K562 (cell line): ENCODE measurements around the gene RACGAP1. TPM values are rescaled to one million over a fixed set of nuclear protein-coding genes. Genes with fewer than 3 reads are reported as not detected.

Source experiments
- polyA plus RNA-seq, 8 experiments: library from polyadenylated mRNA; depleted of rRNA in 4 of 8; stranded (reverse) in 5 of 8; unstranded in 3 of 8; fragments of >200 nt; fragmentation: Nextera tagmentation in 2 of 8; fragmentation: Illumina TruSeq in 1 of 8; extraction: Ambion mirVana in 2 of 8; extraction: Trizol in 1 of 8; gene quantifications; 2 replicates each; pipeline versions ENCODE4 v1.2.1 to v1.2.3, GENCODE V29; 2011 to 2014; ENCODE audit warnings: inconsistent platforms in 1 of 8, missing spikeins in 1 of 8
- total RNA-seq, 7 experiments: library from RNA; depleted of rRNA in 6 of 7; stranded (reverse); fragments of >200 nt in 6 of 7; fragmentation: Illumina TruSeq in 2 of 7; extraction: Trizol in 2 of 7; gene quantifications; 2 replicates each; pipeline versions ENCODE4 v1.2.1 to v1.2.3, GENCODE V29; 2011 to 2021; ENCODE audit warnings: low replicate concordance in 1 of 7

RACGAP1 gene
- total and polyA plus RNA-seq, 9 of the 15 experiments (the other 6 are each of a cell fraction or from before 2014, with no cell fraction given) = 56.4 to 92.9 (median 71.8) TPM

Other genes starting within 250 kb of the RACGAP1 start
Only the 7 nearest of the 11 such genes appear.
- gene AQP2, start 74.8 kb downstream of the RACGAP1 start, total RNA-seq (2014; rRNA removed) = not detected in 2 replicates
- gene AQP2, start 74.8 kb downstream of the RACGAP1 start, total RNA-seq (2014; rRNA removed; fragmentation: Illumina TruSeq; extraction: Trizol) = not detected in 2 replicates
- gene AQP2, start 74.8 kb downstream of the RACGAP1 start, total RNA-seq (2015; rRNA removed; fragmentation: Illumina TruSeq; extraction: Trizol) = not detected in 2 replicates
- not detected in 2 replicates for gene AQP2, start 74.8 kb downstream of the RACGAP1 start, total RNA-seq (2021)
- gene AQP2, start 74.8 kb downstream of the RACGAP1 start, polyA plus RNA-seq (2011; rRNA removed) = not detected in 2 replicates
- gene AQP2, start 74.8 kb downstream of the RACGAP1 start, polyA plus RNA-seq (2014; fragmentation: Illumina TruSeq; extraction: Trizol) = not detected in 2 replicates
- not detected for gene AQP2, start 74.8 kb downstream of the RACGAP1 start, polyA plus RNA-seq (2014; fragmentation: Nextera tagmentation; extraction: Ambion mirVana)
- not detected in 2 replicates for gene AQP2, start 74.8 kb downstream of the RACGAP1 start, polyA plus RNA-seq (2014; rRNA removed)
- not detected in 2 replicates for gene AQP5, start 63.6 kb downstream of the RACGAP1 start, total RNA-seq (2014; rRNA removed)
- not detected in 2 replicates for gene AQP5, start 63.6 kb downstream of the RACGAP1 start, total RNA-seq (2014; rRNA removed; fragmentation: Illumina TruSeq; extraction: Trizol)
- not detected in 2 replicates for gene AQP5, start 63.6 kb downstream of the RACGAP1 start, total RNA-seq (2015; rRNA removed; fragmentation: Illumina TruSeq; extraction: Trizol)
- not detected in 2 replicates for gene AQP5, start 63.6 kb downstream of the RACGAP1 start, total RNA-seq (2021)
- not detected in 2 replicates for gene AQP5, start 63.6 kb downstream of the RACGAP1 start, polyA plus RNA-seq (2011; rRNA removed)
- gene AQP5, start 63.6 kb downstream of the RACGAP1 start, polyA plus RNA-seq (2014; fragmentation: Illumina TruSeq; extraction: Trizol) = not detected in 2 replicates
- gene AQP5, start 63.6 kb downstream of the RACGAP1 start, polyA plus RNA-seq (2014; fragmentation: Nextera tagmentation; extraction: Ambion mirVana) = not detected
- not detected in 2 replicates for gene AQP5, start 63.6 kb downstream of the RACGAP1 start, polyA plus RNA-seq (2014; rRNA removed)
- 0.05 TPM in 1 of 2 replicates, not detected in the other for gene AQP6, start 52.5 kb downstream of the RACGAP1 start, total RNA-seq (2014; rRNA removed)
- not detected in 2 replicates for gene AQP6, start 52.5 kb downstream of the RACGAP1 start, total RNA-seq (2014; rRNA removed; fragmentation: Illumina TruSeq; extraction: Trizol)
- gene AQP6, start 52.5 kb downstream of the RACGAP1 start, total RNA-seq (2015; rRNA removed; fragmentation: Illumina TruSeq; extraction: Trizol) = not detected in 2 replicates
- not detected in 2 replicates for gene AQP6, start 52.5 kb downstream of the RACGAP1 start, total RNA-seq (2021)
- gene AQP6, start 52.5 kb downstream of the RACGAP1 start, polyA plus RNA-seq (2011; rRNA removed) = not detected in 2 replicates
- not detected in 2 replicates for gene AQP6, start 52.5 kb downstream of the RACGAP1 start, polyA plus RNA-seq (2014; fragmentation: Illumina TruSeq; extraction: Trizol)
- gene AQP6, start 52.5 kb downstream of the RACGAP1 start, polyA plus RNA-seq (2014; fragmentation: Nextera tagmentation; extraction: Ambion mirVana) = not detected
- gene AQP6, start 52.5 kb downstream of the RACGAP1 start, polyA plus RNA-seq (2014; rRNA removed) = 0.12 TPM in 1 of 2 replicates, not detected in the other
- 0.45 and 0.69 TPM in 2 replicates for gene ASIC1, start 32.1 kb upstream of the RACGAP1 start, total RNA-seq (2014; rRNA removed)
- 0.15 and 0.22 TPM in 2 replicates for gene ASIC1, start 32.1 kb upstream of the RACGAP1 start, total RNA-seq (2014; rRNA removed; fragmentation: Illumina TruSeq; extraction: Trizol)
- gene ASIC1, start 32.1 kb upstream of the RACGAP1 start, total RNA-seq (2015; rRNA removed; fragmentation: Illumina TruSeq; extraction: Trizol) = 0.14 and 0.19 TPM in 2 replicates
- gene ASIC1, start 32.1 kb upstream of the RACGAP1 start, total RNA-seq (2021) = 1.2 TPM in 2 replicates
- 1.7 and 2.1 TPM in 2 replicates for gene ASIC1, start 32.1 kb upstream of the RACGAP1 start, polyA plus RNA-seq (2011; rRNA removed)
- 0.97 and 1.1 TPM in 2 replicates for gene ASIC1, start 32.1 kb upstream of the RACGAP1 start, polyA plus RNA-seq (2014; fragmentation: Illumina TruSeq; extraction: Trizol)
- gene ASIC1, start 32.1 kb upstream of the RACGAP1 start, polyA plus RNA-seq (2014; fragmentation: Nextera tagmentation; extraction: Ambion mirVana) = under 1 TPM; 0.01 to 0.17 TPM
- 0.81 and 1.2 TPM in 2 replicates for gene ASIC1, start 32.1 kb upstream of the RACGAP1 start, polyA plus RNA-seq (2014; rRNA removed)
- gene SMARCD1, start 59.8 kb upstream of the RACGAP1 start, total RNA-seq (2014; rRNA removed) = 65.3 and 98.3 TPM in 2 replicates
- gene SMARCD1, start 59.8 kb upstream of the RACGAP1 start, total RNA-seq (2014; rRNA removed; fragmentation: Illumina TruSeq; extraction: Trizol) = 43.8 and 47.5 TPM in 2 replicates
- gene SMARCD1, start 59.8 kb upstream of the RACGAP1 start, total RNA-seq (2015; rRNA removed; fragmentation: Illumina TruSeq; extraction: Trizol) = 45.8 and 47.5 TPM in 2 replicates
- 68.2 and 77.0 TPM in 2 replicates for gene SMARCD1, start 59.8 kb upstream of the RACGAP1 start, total RNA-seq (2021)
- gene SMARCD1, start 59.8 kb upstream of the RACGAP1 start, polyA plus RNA-seq (2011; rRNA removed) = 48.0 and 70.5 TPM in 2 replicates
- gene SMARCD1, start 59.8 kb upstream of the RACGAP1 start, polyA plus RNA-seq (2014; fragmentation: Illumina TruSeq; extraction: Trizol) = 85.6 and 91.7 TPM in 2 replicates
- gene SMARCD1, start 59.8 kb upstream of the RACGAP1 start, polyA plus RNA-seq (2014; fragmentation: Nextera tagmentation; extraction: Ambion mirVana) = 1 to 10 TPM in 1 of 2 experiments, under 1 TPM in 1; 0.86 to 1.5 TPM
- 49.1 and 51.3 TPM in 2 replicates for gene SMARCD1, start 59.8 kb upstream of the RACGAP1 start, polyA plus RNA-seq (2014; rRNA removed)
- gene GPD1, start 78.5 kb upstream of the RACGAP1 start, total RNA-seq (2014; rRNA removed) = 1.00 and 1.1 TPM in 2 replicates
- 0.35 and 0.47 TPM in 2 replicates for gene GPD1, start 78.5 kb upstream of the RACGAP1 start, total RNA-seq (2014; rRNA removed; fragmentation: Illumina TruSeq; extraction: Trizol)
- gene GPD1, start 78.5 kb upstream of the RACGAP1 start, total RNA-seq (2015; rRNA removed; fragmentation: Illumina TruSeq; extraction: Trizol) = 0.40 and 0.45 TPM in 2 replicates
- gene GPD1, start 78.5 kb upstream of the RACGAP1 start, total RNA-seq (2021) = 0.55 and 0.67 TPM in 2 replicates
- gene GPD1, start 78.5 kb upstream of the RACGAP1 start, polyA plus RNA-seq (2011; rRNA removed) = 0.47 and 0.99 TPM in 2 replicates
- gene GPD1, start 78.5 kb upstream of the RACGAP1 start, polyA plus RNA-seq (2014; fragmentation: Illumina TruSeq; extraction: Trizol) = 0.70 and 0.91 TPM in 2 replicates
- under 1 TPM; 0.13 to 0.45 TPM for gene GPD1, start 78.5 kb upstream of the RACGAP1 start, polyA plus RNA-seq (2014; fragmentation: Nextera tagmentation; extraction: Ambion mirVana)
- gene GPD1, start 78.5 kb upstream of the RACGAP1 start, polyA plus RNA-seq (2014; rRNA removed) = 0.45 and 0.70 TPM in 2 replicates
- 53.4 and 63.4 TPM in 2 replicates for gene COX14, start 86.7 kb upstream of the RACGAP1 start, total RNA-seq (2014; rRNA removed)
- 46.3 and 50.9 TPM in 2 replicates for gene COX14, start 86.7 kb upstream of the RACGAP1 start, total RNA-seq (2014; rRNA removed; fragmentation: Illumina TruSeq; extraction: Trizol)
- gene COX14, start 86.7 kb upstream of the RACGAP1 start, total RNA-seq (2015; rRNA removed; fragmentation: Illumina TruSeq; extraction: Trizol) = 40.9 and 44.8 TPM in 2 replicates
- gene COX14, start 86.7 kb upstream of the RACGAP1 start, total RNA-seq (2021) = 51.7 and 65.1 TPM in 2 replicates
- 79.2 and 82.6 TPM in 2 replicates for gene COX14, start 86.7 kb upstream of the RACGAP1 start, polyA plus RNA-seq (2011; rRNA removed)
- 44.4 and 45.6 TPM in 2 replicates for gene COX14, start 86.7 kb upstream of the RACGAP1 start, polyA plus RNA-seq (2014; fragmentation: Illumina TruSeq; extraction: Trizol)
- 100 to 1,000 TPM; 259 to 269 TPM for gene COX14, start 86.7 kb upstream of the RACGAP1 start, polyA plus RNA-seq (2014; fragmentation: Nextera tagmentation; extraction: Ambion mirVana)
- gene COX14, start 86.7 kb upstream of the RACGAP1 start, polyA plus RNA-seq (2014; rRNA removed) = 78.2 and 78.5 TPM in 2 replicates